ENCODE data around the gene SLC2A4.

GRCh38 chr17:7250695-7251627 lies 30.6 kb upstream of the SLC2A4 start:
- TF ChIP-seq, protein P1, sequence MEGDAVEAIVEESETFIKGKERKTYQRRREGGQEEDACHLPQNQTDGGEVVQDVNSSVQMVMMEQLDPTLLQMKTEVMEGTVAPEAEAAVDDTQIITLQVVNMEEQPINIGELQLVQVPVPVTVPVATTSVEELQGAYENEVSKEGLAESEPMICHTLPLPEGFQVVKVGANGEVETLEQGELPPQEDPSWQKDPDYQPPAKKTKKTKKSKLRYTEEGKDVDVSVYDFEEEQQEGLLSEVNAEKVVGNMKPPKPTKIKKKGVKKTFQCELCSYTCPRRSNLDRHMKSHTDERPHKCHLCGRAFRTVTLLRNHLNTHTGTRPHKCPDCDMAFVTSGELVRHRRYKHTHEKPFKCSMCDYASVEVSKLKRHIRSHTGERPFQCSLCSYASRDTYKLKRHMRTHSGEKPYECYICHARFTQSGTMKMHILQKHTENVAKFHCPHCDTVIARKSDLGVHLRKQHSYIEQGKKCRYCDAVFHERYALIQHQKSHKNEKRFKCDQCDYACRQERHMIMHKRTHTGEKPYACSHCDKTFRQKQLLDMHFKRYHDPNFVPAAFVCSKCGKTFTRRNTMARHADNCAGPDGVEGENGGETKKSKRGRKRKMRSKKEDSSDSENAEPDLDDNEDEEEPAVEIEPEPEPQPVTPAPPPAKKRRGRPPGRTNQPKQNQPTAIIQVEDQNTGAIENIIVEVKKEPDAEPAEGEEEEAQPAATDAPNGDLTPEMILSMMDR (IDR thresholded peaks at IDR 0.05; ENCODE audit: insufficient read depth, low read length, poor library complexity, severe bottlenecking): no peak
- no peak for TF ChIP-seq EZH2phosphoT487 (conservative IDR thresholded peaks at IDR 0.05; ENCODE audit: low read length)

All from SU-DHL-6 (cell line).